ENCODE results near the gene CLDN4. TPM values are rescaled to one million over a fixed set of nuclear protein-coding genes. Genes with fewer than 3 reads are reported as not detected.

Gene CLDN4
- polyA plus RNA-seq, 1 of the 3 experiments (the other 2 are of a cell fraction) = 5.9 TPM

DNA sequence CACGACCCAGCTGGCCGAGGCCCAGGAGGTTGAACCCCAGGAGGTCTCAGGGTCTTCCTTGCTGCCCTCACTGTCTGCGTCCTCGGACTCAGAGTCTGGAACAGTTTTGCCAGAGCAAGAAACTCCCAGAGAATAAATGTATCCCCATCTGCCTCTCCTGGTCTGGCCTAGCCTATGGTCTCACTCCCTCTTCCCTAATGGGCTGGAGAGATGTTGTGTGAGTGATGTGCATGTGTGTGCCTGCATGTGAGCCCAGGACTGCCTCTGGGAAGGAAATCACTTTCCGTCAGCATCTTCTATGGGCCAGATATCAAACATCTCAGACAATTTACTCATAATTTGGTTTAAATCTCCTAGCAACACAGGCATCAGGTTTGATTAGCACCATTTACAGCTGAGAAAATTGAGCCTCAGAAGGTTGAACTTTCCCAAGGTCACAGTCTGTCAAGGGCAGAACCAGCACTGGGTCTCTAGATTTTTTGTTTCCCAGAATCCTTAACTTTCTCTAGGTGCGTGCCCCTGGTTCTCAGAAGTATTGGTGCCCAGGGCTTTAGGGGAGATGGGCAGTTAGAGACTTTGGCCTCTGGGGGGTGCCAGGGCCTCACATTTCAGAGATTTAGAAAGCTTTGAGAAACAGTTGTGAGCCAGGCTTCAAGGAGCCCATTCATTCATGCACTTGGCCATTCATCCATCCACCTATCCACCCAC, 35.1 kb downstream of the CLDN4 start (continued):
- peak; percentile 18 for TF ChIP-seq CHD2 (IDR thresholded peaks at IDR 0.05; ENCODE audit: low read length, partially characterized antibody)
- TF ChIP-seq ZBTB33 (IDR thresholded peaks at IDR 0.05; ENCODE audit: borderline replicate concordance, low read depth) = no peak
- TF ChIP-seq MXI1 (IDR thresholded peaks at IDR 0.05; ENCODE audit: low read depth, low read length) = no peak; the same call in 1 of the 2 replicates
- no peak for TF ChIP-seq FOSL2 (IDR thresholded peaks at IDR 0.05; ENCODE audit: borderline replicate concordance, low read depth)
- TF ChIP-seq FOXJ3 (CRISPR knock-in tag; IDR thresholded peaks at IDR 0.05) = peak; percentile 74; the same call in 1 of the 2 replicates

- H3K9me2 ChIP-seq = no peaks in the 10 kb centered on the region
- TF ChIP-seq CTCF (IDR thresholded peaks at IDR 0.05) (no peak), CHD2 (IDR thresholded peaks at IDR 0.05; ENCODE audit: low read length, partially characterized antibody) (no peak), REST (IDR thresholded peaks at IDR 0.05; ENCODE audit: low read depth, low read length) (no peak), SMC3 (IDR thresholded peaks at IDR 0.05; ENCODE audit: low read depth, low read length) (no peak), PBX3 (IDR thresholded peaks at IDR 0.05) (no peak), GATA2 (CRISPR knock-in tag; IDR thresholded peaks at IDR 0.05) (no peak), GABPA (IDR thresholded peaks at IDR 0.05; ENCODE audit: low read depth) (no peak)
- no peak for DNase-seq
- no peaks in the 10 kb centered on the region for H3F3A ChIP-seq (replicated peaks; ENCODE audit: insufficient read depth)
- no peak overlapping the region for H3K4me2 ChIP-seq
- no peaks in the 10 kb centered on the region for H3K27me3 ChIP-seq (ENCODE audit: insufficient read depth)
- H3K9ac ChIP-seq = no peak overlapping the region
- no peaks in the 10 kb centered on the region for H3K9me3 ChIP-seq
- H3K4me3 ChIP-seq (ENCODE audit: low read depth in 2 of 2, low read length in 1 of 2) = no peak overlapping the region
- POLR2A ChIA-PET = no interaction called here
- H3K4me1 ChIP-seq (ENCODE audit: control insufficient read depth in 1 of 2, insufficient read depth in 2 of 2, low read depth in 1 of 2, low read length in 1 of 2) = peaks cover 0 to 40% of the 10 kb centered on the region in 2 experiments; a peak in 1 of 4 replicates
- 87% methylated on average over 1 of the region's 1 CpG for WGBS (ENCODE audit: low lambda C conversion rate)
- H2AFZ ChIP-seq (ENCODE audit: low read depth) = no peak overlapping the region
- no peaks in the 10 kb centered on the region for H3K36me3 ChIP-seq (replicated peaks in 1 of 2; ENCODE audit: control insufficient read depth in 1 of 2, insufficient read depth in 2 of 2, low read length in 1 of 2)
- peak overlapping the region in 1 of 2 experiments; percentile 91; a peak in 2 of 4 replicates for H3K27ac ChIP-seq (ENCODE audit: low read depth in 2 of 2, low read length in 1 of 2)
- H4K20me1 ChIP-seq (ENCODE audit: insufficient read depth) = no peaks in the 10 kb centered on the region
- no peaks in the 10 kb centered on the region for H3K79me2 ChIP-seq (ENCODE audit: insufficient read depth)
- CTCF ChIA-PET = interaction anchor here (0.8 to 4.5 kb wide), 11 partner anchors 11 to 317 kb away, joined by 3 to 33 read pairs (median 4); partner anchors contain the start of genes EIF4H and LIMK1
These were observed 35.6 kb downstream of the CLDN4 start for GRCh38 chr7:73866446-73866767.
